CD4-positive, alpha-beta memory T cell (primary cell): ENCODE measurements around the gene CDC14B. TPM values are rescaled to one million over a fixed set of nuclear protein-coding genes. Genes with fewer than 3 reads are reported as not detected.
"Not testable (repeated sequence)": the region's sequence is repeated elsewhere in the genome, so short reads cannot be mapped to it uniquely, and the experiment has no call there.

Source experiments
- CTCF ChIA-PET: fragments of 350-600 bp; sonication (Branson Sonifier 250); formaldehyde crosslinking; loops from one replicate; lab custom pipeline; 2021; ENCODE audit warnings: inconsistent platforms; ENCODE audit not compliant: partially characterized antibody; lab: Charles Lee
- POLR2A ChIA-PET: fragments of 350-600 bp; sonication (Branson Sonifier 250); formaldehyde crosslinking; loops from one replicate; lab custom pipeline; 2021; ENCODE audit not compliant: partially characterized antibody; lab: Charles Lee
- DNase-seq, 5 donors: peaks; one replicate each; pipeline versions ENCODE4 v3.0.0 to v3.0.0-alpha.2; 2020 to 2022; ENCODE audit warnings: mixed read lengths in 1 of 5
- H3K27ac ChIP-seq: one replicate; pipeline ENCODE4 v1.7.0; 2013; ENCODE audit warnings: low read depth, low read length
- H3K27me3 ChIP-seq: 2 replicates; pipeline ENCODE4 v1.7.0; 2013; ENCODE audit warnings: mild to moderate bottlenecking, low read length, moderate library complexity; ENCODE audit not compliant: insufficient read depth
- H3K36me3 ChIP-seq: 2 replicates; pipeline ENCODE4 v1.7.0; 2013; ENCODE audit warnings: mild to moderate bottlenecking, low read length, moderate library complexity; ENCODE audit not compliant: insufficient read depth
- H3K4me1 ChIP-seq: 2 replicates; pipeline ENCODE4 v1.7.0; 2013; ENCODE audit warnings: mild to moderate bottlenecking, low read length, moderate library complexity; ENCODE audit not compliant: insufficient read depth
- H3K4me3 ChIP-seq, 2 donors: one replicate each; pipeline ENCODE4 v1.7.0; 2013; ENCODE audit warnings: low read length in 2 of 2, mild to moderate bottlenecking in 1 of 2
- H3K9me3 ChIP-seq, 2 donors: one replicate each; pipeline ENCODE4 v1.7.0; 2013; ENCODE audit warnings: low read length in 2 of 2, control low read depth in 1 of 2; ENCODE audit not compliant: control insufficient read depth in 1 of 2
- H3K27ac Mint-ChIP-seq, 7 donors: one replicate each; pipeline ENCODE4 v1.8.0; 2020 to 2021; ENCODE audit warnings: mixed read lengths in 7 of 7, mild to moderate bottlenecking in 6 of 7, inconsistent platforms in 3 of 7, moderate library complexity in 3 of 7
- H3K27me3 Mint-ChIP-seq, 2 donors: one replicate each; pipeline ENCODE4 v1.8.0; 2020 to 2021; ENCODE audit warnings: mixed read lengths in 2 of 2
- H3K36me3 Mint-ChIP-seq, 2 donors: one replicate each; pipeline ENCODE4 v1.8.0; 2020 to 2021; ENCODE audit warnings: mixed read lengths in 2 of 2, inconsistent platforms in 1 of 2, mild to moderate bottlenecking in 1 of 2
- H3K4me1 Mint-ChIP-seq, 4 donors: one replicate each; pipeline ENCODE4 v1.8.0; 2020 to 2021; ENCODE audit warnings: mixed read lengths in 4 of 4, mild to moderate bottlenecking in 1 of 4
- H3K4me3 Mint-ChIP-seq, 8 donors: one replicate each; pipeline ENCODE4 v1.8.0; 2020 to 2021; ENCODE audit warnings: mixed read lengths in 8 of 8, mild to moderate bottlenecking in 7 of 8, moderate library complexity in 6 of 8, inconsistent platforms in 3 of 8
- H3K9me3 Mint-ChIP-seq, 8 donors: one replicate each; pipeline ENCODE4 v1.8.0; 2020 to 2021; ENCODE audit warnings: mixed read lengths in 8 of 8, mild to moderate bottlenecking in 5 of 8, inconsistent platforms in 3 of 8, moderate library complexity in 1 of 8
- intact Hi-C: fragments of 100-400 bp; cut with micrococcal nuclease; formaldehyde crosslinking; loops from one replicate; pipeline ENCODE4 v1.15.1; 2023
- polyA plus RNA-seq, 2 donors: library from polyadenylated mRNA; unstranded; fragments of 300-500 nt; fragmentation: Illumina TruSeq; gene quantifications; one replicate each; pipeline ENCODE4 v1.2.3, GENCODE V29; 2021
- total RNA-seq, 2 experiments: library from RNA; stranded (reverse); gene quantifications; one replicate each; pipeline ENCODE4 v1.2.3, GENCODE V29; 2021

The CDC14B gene
- total and polyA plus RNA-seq, 4 experiments from 2014 or later: 10.6 to 17.1 (median 13.3) TPM

- intact Hi-C loops: no loop called here
- DNase-seq: no peak
- ChIA-PET POLR2A (no interaction called here), CTCF (interaction anchor here (1.0 kb wide), 1 partner anchor 320 kb away, joined by 5 read pairs; no protein-coding TSS in a partner anchor)
- H3K27me3 Mint-ChIP-seq: no peaks in the 10 kb centered on the region
- no peak overlapping the region for H3K4me3 Mint-ChIP-seq
- H3K27ac Mint-ChIP-seq: peak overlapping the region in 1 of 7 donors; percentile 11
- Histone ChIP-seq H3K36me3 (peaks cover 13% of the 10 kb centered on the region), H3K27ac (no peak overlapping the region), H3K4me3 (no peak overlapping the region), H3K9me3 (no peaks in the 10 kb centered on the region), H3K4me1 (no peaks in the 10 kb centered on the region), H3K27me3 (no peaks in the 10 kb centered on the region)
- no peaks in the 10 kb centered on the region for H3K9me3 Mint-ChIP-seq
- peaks cover 0 to under 1% (median 0%) of the 10 kb centered on the region in 4 donors for H3K4me1 Mint-ChIP-seq
- peaks cover 33 to 41% of the 10 kb centered on the region in 2 donors for H3K36me3 Mint-ChIP-seq
These were observed 26.7 kb upstream of the CDC14B start for GRCh38 chr9:96646081-96646991.

- Mint-ChIP-seq H3K36me3 (peaks cover 24 to 30% of the 10 kb centered on the region in 2 donors), H3K27me3 (no peaks in the 10 kb centered on the region)
- intact Hi-C loops: no loop called here
These were observed 24.5 kb upstream of the CDC14B start for GRCh38 chr9:96644137-96644536.

GRCh38 chr9:96641514-96641913 lies 21.9 kb upstream of the CDC14B start:
- Mint-ChIP-seq H3K4me1 (no peaks in the 10 kb centered on the region), H3K36me3 (peaks cover 21 to 22% of the 10 kb centered on the region in 2 donors), H3K27ac (no peak overlapping the region), H3K9me3 (no peaks in the 10 kb centered on the region), H3K27me3 (peaks cover 0 to 3% of the 10 kb centered on the region in 2 donors), H3K4me3 (no peak overlapping the region)
- H3K27me3 ChIP-seq: no peaks in the 10 kb centered on the region
- no peak overlapping the region for H3K27ac ChIP-seq
- POLR2A ChIA-PET: interaction anchor here (0.5 kb wide), 1 partner anchor 1359 kb away, joined by 3 read pairs; no protein-coding TSS in a partner anchor
- no peaks in the 10 kb centered on the region for H3K9me3 ChIP-seq
- no peak overlapping the region for H3K4me3 ChIP-seq
- intact Hi-C loops: no loop called here
- H3K4me1 ChIP-seq: no peaks in the 10 kb centered on the region
- CTCF ChIA-PET: interaction anchor here (0.6 kb wide), 1 partner anchor 67 kb away, joined by 4 read pairs; no protein-coding TSS in a partner anchor
- no peak for DNase-seq
- peaks cover 5% of the 10 kb centered on the region for H3K36me3 ChIP-seq

More at GRCh38 chr9:96644137-96644536, 24.5 kb upstream of the CDC14B start:
- Histone ChIP-seq H3K27me3 (no peaks in the 10 kb centered on the region), H3K27ac (no peak overlapping the region), H3K4me1 (no peaks in the 10 kb centered on the region), H3K4me3 (no peak overlapping the region), H3K36me3 (peaks cover 5% of the 10 kb centered on the region), H3K9me3 (no peaks in the 10 kb centered on the region)
- Mint-ChIP-seq H3K4me1 (no peaks in the 10 kb centered on the region), H3K9me3 (no peaks in the 10 kb centered on the region), H3K27ac (peak overlapping the region in 1 of 7 donors; percentile 41), H3K4me3 (no peak overlapping the region)
- no peak for DNase-seq
- ChIA-PET CTCF (no interaction called here), POLR2A (no interaction called here)

DNA sequence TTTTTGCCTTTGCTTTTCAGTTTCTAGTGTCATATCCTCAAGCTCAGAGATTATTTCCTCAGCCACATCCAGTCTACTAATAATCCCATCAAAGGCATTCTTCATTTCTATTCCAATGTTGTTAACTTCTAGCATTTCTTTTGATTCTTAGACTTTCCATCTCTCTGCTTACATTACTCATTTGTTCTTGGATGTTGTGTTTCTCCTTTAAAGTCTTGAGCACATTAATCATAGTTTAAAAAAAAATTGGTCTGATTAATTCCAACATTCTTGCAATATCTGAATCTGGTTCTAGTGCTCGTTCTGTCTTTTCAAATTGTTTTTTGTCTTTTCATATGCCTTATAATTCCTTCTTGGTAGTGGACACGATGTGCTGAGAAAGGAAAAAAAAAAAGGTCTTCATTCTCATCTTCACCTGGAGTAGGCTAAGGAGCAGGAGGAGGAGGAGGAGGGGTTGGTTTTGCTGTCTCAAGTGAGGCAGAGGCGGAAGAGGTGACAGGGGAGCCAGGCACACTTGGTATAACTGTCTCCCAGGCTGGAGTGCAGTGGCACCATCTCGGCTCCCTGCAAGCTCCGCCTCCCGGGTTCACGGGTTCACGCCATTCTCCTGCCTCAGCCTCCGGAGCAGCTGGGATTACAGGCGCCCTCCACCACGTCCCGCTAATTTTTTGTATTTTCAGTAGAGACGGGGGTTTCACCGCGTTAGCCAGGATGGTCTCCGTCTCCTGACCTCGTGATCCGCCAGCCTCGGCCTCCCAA lies 19.1 kb upstream of the CDC14B start:
- H3K36me3 Mint-ChIP-seq: peaks cover 9 to 12% of the 10 kb centered on the region in 2 donors
- no peak for DNase-seq
- ChIA-PET CTCF (no interaction called here), POLR2A (no interaction called here)
- Histone ChIP-seq H3K27ac (no peak overlapping the region), H3K9me3 (no peaks in the 10 kb centered on the region), H3K36me3 (no peaks in the 10 kb centered on the region), H3K4me1 (no peaks in the 10 kb centered on the region), H3K27me3 (no peaks in the 10 kb centered on the region), H3K4me3 (no peak overlapping the region)
- peak overlapping the region in 2 of 7 donors; percentile 49 to 88 for H3K27ac Mint-ChIP-seq
- intact Hi-C loops: no loop called here
- H3K4me3 Mint-ChIP-seq: no peak overlapping the region
- H3K9me3 Mint-ChIP-seq: no peaks in the 10 kb centered on the region
- H3K4me1 Mint-ChIP-seq: no peaks in the 10 kb centered on the region
- peaks cover 0 to 3% of the 10 kb centered on the region in 2 donors for H3K27me3 Mint-ChIP-seq

DNA sequence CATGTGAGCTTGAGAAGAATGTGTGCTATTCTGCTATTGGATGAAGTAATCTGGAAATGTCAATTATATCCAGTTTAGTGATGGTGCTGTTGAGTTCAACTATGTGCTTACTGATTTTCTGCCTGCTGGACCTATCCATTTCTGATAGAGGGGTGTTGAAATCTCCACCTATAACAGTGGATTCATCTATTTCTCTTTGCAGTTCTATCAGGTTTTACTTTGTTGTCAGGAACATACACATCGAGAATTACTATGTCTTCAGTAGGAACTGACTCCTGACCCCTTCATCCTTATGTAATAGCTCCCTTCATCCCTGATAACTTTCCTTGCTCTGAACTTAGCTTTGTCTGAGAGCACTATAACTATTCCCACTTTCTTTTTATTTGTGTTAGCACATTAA lies 16.7 kb upstream of the CDC14B start:
- intact Hi-C loops: no loop called here
- H3K27ac ChIP-seq: no peak overlapping the region
- CTCF ChIA-PET: no interaction called here

GRCh38 chr9:96633579-96633978 lies 13.9 kb upstream of the CDC14B start:
- intact Hi-C loops, H3K27ac Mint-ChIP-seq, POLR2A ChIA-PET, H3K4me3 ChIP-seq, H3K27me3 ChIP-seq, H3K27ac ChIP-seq, H3K4me1 ChIP-seq, H3K36me3 Mint-ChIP-seq, H3K9me3 ChIP-seq, H3K36me3 ChIP-seq, H3K4me3 Mint-ChIP-seq, DNase-seq, H3K4me1 Mint-ChIP-seq, CTCF ChIA-PET, H3K9me3 Mint-ChIP-seq: not testable (repeated sequence)
- H3K27me3 Mint-ChIP-seq: peaks cover 8 to 14% of the 10 kb centered on the region in 2 donors

More for the DNA sequence above, 16.7 kb upstream of the CDC14B start:
- H3K4me3 Mint-ChIP-seq: no peak overlapping the region
- Histone ChIP-seq H3K4me1 (no peaks in the 10 kb centered on the region), H3K9me3 (no peaks in the 10 kb centered on the region), H3K27me3 (no peaks in the 10 kb centered on the region), H3K4me3 (no peak overlapping the region), H3K36me3 (no peaks in the 10 kb centered on the region)
- H3K27me3 Mint-ChIP-seq: peaks cover 0 to 7% of the 10 kb centered on the region in 2 donors
- POLR2A ChIA-PET: no interaction called here
- peaks cover 4 to 8% of the 10 kb centered on the region in 2 donors for H3K36me3 Mint-ChIP-seq
- peaks cover 0 to 2% (median 0%) of the 10 kb centered on the region in 8 donors for H3K9me3 Mint-ChIP-seq
- no peak overlapping the region for H3K27ac Mint-ChIP-seq
- peaks cover 0 to 3% (median 1%) of the 10 kb centered on the region in 4 donors for H3K4me1 Mint-ChIP-seq
- no peak for DNase-seq

DNA sequence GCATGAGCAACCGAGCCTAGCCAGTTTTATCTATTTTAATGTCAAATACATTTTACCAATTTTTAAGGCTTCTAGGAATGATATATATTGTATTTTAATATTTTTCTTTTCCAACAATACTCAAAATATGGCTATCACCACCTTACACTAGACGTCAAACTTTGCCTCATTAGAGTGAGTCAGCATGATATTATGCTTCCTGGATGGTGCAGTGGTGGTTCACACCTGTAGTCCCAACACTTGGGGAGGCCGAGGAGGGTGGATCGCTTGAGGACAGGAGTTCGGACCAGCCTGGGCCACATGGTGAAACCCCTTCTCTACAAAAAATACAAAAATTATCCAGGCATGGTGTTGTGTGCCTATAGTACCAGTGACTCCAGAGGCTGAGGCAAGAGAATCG lies 7.3 kb upstream of the CDC14B start:
- H3K4me3 Mint-ChIP-seq: no peak overlapping the region
- no peak for DNase-seq
- H3K4me1 ChIP-seq: no peaks in the 10 kb centered on the region
- H3K27ac Mint-ChIP-seq: no peak overlapping the region
- no peaks in the 10 kb centered on the region for H3K27me3 ChIP-seq
- POLR2A ChIA-PET: no interaction called here
- peaks cover 0 to under 1% (median 0%) of the 10 kb centered on the region in 4 donors for H3K4me1 Mint-ChIP-seq
- no peaks in the 10 kb centered on the region for H3K36me3 ChIP-seq
- H3K9me3 Mint-ChIP-seq: peaks cover 0 to 2% (median 0%) of the 10 kb centered on the region in 8 donors
- H3K4me3 ChIP-seq: no peak overlapping the region
- intact Hi-C loops: no loop called here
- CTCF ChIA-PET: no interaction called here
- H3K36me3 Mint-ChIP-seq: no peaks in the 10 kb centered on the region
- H3K9me3 ChIP-seq: no peaks in the 10 kb centered on the region
- peaks cover 17 to 18% of the 10 kb centered on the region in 2 donors for H3K27me3 Mint-ChIP-seq
- no peak overlapping the region for H3K27ac ChIP-seq
